Measurements from ENCODE around the gene LIN7B. TPM values are rescaled to one million over a fixed set of nuclear protein-coding genes. Genes with fewer than 3 reads are reported as not detected.

LIN7B gene
- total and polyA plus RNA-seq, 2 of the 13 experiments (the other 11 are each of a cell fraction or from before 2014, with no cell fraction given), result 5.3 to 7.6 TPM

DNA sequence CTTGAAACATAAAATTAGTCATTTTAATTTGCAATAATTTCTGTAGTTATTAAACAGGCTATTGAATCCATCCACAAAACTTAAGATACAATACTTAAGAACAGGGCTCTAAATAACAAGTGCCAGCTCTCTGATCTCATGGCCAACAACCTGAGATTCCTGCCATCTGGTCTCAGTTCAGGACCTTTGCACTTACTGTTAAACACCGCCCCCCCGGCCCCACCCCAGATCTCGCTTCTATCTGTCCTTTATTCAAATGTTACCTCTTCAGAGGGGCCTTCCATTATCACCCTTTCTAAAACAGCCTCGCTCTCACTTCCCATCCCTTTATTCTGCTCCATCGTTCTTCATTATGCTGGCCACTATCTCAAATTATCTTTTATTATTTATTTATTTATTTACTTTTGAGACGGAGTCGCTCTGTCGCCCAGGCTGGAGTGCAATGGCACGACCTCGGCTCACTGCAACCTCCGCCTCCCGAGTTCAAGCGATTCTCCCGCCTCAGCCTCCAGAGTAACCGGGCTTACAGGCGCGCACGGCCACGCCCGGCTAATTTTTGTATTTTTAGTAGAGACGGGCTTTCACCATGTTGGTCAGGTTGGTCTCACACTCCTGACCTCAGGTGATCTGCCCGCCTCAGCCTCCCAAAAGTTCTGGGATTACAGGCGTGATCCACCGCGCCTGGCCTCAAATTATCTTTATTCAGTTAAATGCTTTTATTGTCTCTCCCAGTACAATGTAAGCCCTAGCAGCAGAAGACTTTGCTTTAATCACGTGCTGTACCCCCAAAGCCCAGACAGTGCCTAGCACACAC, 29.8 kb upstream of the LIN7B start (continued):
- TF ChIP-seq ZNF335 (CRISPR knock-in tag; IDR thresholded peaks at IDR 0.05) (no peak), ZMAT3 (CRISPR knock-in tag; conservative IDR thresholded peaks at IDR 0.05) (0 out of 2 replicates have a peak, but pooled peaks have one; percentile 4), ZNF709 (CRISPR knock-in tag; IDR thresholded peaks at IDR 0.05) (no peak), ZNF17 (CRISPR knock-in tag; IDR thresholded peaks at IDR 0.05) (no peak), SOX6 (IDR thresholded peaks at IDR 0.05) (no peak), SOX6 (CRISPR knock-in tag; IDR thresholded peaks at IDR 0.05) (no peak), ZNF772 (CRISPR knock-in tag; IDR thresholded peaks at IDR 0.05) (peak; percentile 4; the same call in 1 of the 2 replicates), NFE2L2 (IDR thresholded peaks at IDR 0.05; ENCODE audit: low read length) (no peak), ONECUT2 (CRISPR knock-in tag; IDR thresholded peaks at IDR 0.05) (no peak), NCOA2 (CRISPR knock-in tag; IDR thresholded peaks at IDR 0.05) (no peak), MIER2 (CRISPR knock-in tag; IDR thresholded peaks at IDR 0.05) (no peak), ZNF678 (CRISPR knock-in tag; IDR thresholded peaks at IDR 0.05) (no peak), SRY (CRISPR knock-in tag; IDR thresholded peaks at IDR 0.05) (no peak), TRIM24 (CRISPR knock-in tag; IDR thresholded peaks at IDR 0.05) (no peak), KDM5A (IDR thresholded peaks at IDR 0.05; ENCODE audit: borderline replicate concordance, low read length) (no peak), SIX4 (CRISPR knock-in tag; IDR thresholded peaks at IDR 0.05) (no peak), ZNF552 (CRISPR knock-in tag; IDR thresholded peaks at IDR 0.05; ENCODE audit: borderline replicate concordance) (no peak), CBX1 (IDR thresholded peaks at IDR 0.05; ENCODE audit: low read depth) (no peak)
- TF ChIP-seq, protein P1, sequence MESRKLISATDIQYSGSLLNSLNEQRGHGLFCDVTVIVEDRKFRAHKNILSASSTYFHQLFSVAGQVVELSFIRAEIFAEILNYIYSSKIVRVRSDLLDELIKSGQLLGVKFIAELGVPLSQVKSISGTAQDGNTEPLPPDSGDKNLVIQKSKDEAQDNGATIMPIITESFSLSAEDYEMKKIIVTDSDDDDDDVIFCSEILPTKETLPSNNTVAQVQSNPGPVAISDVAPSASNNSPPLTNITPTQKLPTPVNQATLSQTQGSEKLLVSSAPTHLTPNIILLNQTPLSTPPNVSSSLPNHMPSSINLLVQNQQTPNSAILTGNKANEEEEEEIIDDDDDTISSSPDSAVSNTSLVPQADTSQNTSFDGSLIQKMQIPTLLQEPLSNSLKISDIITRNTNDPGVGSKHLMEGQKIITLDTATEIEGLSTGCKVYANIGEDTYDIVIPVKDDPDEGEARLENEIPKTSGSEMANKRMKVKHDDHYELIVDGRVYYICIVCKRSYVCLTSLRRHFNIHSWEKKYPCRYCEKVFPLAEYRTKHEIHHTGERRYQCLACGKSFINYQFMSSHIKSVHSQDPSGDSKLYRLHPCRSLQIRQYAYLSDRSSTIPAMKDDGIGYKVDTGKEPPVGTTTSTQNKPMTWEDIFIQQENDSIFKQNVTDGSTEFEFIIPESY (CRISPR knock-in tag; IDR thresholded peaks at IDR 0.05), result 0 out of 2 replicates have a peak, but pooled peaks have one; percentile 17
- TF ChIP-seq, protein P2, sequence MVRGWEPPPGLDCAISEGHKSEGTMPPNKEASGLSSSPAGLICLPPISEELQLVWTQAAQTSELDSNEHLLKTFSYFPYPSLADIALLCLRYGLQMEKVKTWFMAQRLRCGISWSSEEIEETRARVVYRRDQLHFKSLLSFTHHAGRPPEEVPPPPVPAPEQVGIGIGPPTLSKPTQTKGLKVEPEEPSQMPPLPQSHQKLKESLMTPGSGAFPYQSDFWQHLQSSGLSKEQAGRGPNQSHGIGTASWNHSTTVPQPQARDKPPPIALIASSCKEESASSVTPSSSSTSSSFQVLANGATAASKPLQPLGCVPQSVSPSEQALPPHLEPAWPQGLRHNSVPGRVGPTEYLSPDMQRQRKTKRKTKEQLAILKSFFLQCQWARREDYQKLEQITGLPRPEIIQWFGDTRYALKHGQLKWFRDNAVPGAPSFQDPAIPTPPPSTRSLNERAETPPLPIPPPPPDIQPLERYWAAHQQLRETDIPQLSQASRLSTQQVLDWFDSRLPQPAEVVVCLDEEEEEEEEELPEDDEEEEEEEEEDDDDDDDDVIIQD (CRISPR knock-in tag; IDR thresholded peaks at IDR 0.05; ENCODE audit: low read depth), result no peak
- TF ChIP-seq, protein P3, sequence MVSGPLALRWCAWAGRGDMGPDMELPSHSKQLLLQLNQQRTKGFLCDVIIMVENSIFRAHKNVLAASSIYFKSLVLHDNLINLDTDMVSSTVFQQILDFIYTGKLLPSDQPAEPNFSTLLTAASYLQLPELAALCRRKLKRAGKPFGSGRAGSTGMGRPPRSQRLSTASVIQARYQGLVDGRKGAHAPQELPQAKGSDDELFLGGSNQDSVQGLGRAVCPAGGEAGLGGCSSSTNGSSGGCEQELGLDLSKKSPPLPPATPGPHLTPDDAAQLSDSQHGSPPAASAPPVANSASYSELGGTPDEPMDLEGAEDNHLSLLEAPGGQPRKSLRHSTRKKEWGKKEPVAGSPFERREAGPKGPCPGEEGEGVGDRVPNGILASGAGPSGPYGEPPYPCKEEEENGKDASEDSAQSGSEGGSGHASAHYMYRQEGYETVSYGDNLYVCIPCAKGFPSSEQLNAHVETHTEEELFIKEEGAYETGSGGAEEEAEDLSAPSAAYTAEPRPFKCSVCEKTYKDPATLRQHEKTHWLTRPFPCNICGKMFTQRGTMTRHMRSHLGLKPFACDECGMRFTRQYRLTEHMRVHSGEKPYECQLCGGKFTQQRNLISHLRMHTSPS (CRISPR knock-in tag; IDR thresholded peaks at IDR 0.05; ENCODE audit: low read depth), result no peak
- TF ChIP-seq, protein P4, sequence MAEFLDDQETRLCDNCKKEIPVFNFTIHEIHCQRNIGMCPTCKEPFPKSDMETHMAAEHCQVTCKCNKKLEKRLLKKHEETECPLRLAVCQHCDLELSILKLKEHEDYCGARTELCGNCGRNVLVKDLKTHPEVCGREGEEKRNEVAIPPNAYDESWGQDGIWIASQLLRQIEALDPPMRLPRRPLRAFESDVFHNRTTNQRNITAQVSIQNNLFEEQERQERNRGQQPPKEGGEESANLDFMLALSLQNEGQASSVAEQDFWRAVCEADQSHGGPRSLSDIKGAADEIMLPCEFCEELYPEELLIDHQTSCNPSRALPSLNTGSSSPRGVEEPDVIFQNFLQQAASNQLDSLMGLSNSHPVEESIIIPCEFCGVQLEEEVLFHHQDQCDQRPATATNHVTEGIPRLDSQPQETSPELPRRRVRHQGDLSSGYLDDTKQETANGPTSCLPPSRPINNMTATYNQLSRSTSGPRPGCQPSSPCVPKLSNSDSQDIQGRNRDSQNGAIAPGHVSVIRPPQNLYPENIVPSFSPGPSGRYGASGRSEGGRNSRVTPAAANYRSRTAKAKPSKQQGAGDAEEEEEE (CRISPR knock-in tag; IDR thresholded peaks at IDR 0.05; ENCODE audit: borderline replicate concordance), result no peak

Data from HepG2 (cell line).